Esophagus muscularis mucosa (tissue), 2 donors: ENCODE results near the gene DLX4.

Source experiments
- EP300 ChIP-seq: sonication (generic); formaldehyde crosslinking; IDR thresholded peaks from one replicate; pipeline ENCODE4 v1.6.1; 2017; ENCODE audit warnings: antibody characterized with exemption
- POLR2A ChIP-seq: fragments of 450-650 bp; IDR thresholded peaks from one replicate; pipeline ENCODE4 v1.6.1; 2017; ENCODE audit warnings: antibody characterized with exemption, moderate library complexity, mild to moderate bottlenecking, low read depth

DNA sequence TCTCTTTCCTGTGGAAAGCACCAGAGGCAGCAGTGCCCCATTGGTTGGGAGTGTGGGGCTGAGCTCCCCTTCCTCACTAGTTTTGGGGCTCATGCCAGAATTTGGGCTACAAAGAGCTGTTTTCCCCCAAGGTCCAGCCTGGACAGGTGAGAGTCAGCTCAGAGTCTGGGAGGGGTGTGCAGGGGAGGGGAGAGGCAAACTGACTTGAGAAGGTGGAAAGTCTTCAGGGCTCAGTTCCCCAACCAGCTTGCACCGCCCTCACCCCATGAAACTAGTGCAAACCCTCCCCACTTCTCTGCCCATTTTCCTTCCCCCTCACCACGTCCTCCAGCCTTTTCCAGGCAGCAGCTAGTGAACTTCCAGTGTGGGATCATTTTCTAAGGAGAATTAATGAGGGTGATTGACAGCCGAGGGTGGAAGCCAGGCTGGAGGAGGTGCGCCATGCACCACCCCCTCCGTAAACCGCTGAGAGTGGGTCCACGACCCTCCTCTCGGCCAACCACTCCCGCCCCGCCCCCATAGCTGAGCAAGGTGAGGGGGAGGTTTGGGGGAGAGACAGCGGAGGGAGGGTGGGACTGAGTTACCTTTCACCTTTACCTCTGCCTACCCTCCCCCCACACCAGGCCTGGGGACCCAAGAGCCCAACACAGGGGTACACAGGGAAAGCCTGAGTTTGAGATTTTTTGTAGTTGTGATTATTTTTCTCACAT, 6.2 kb upstream of the DLX4 start:
- TF ChIP-seq POLR2A (no peak), EP300 (no peak)
